Transverse colon (tissue), 3 donors: ENCODE measurements around the gene MYH1.

Experiments
- EP300 ChIP-seq: sonication (generic); formaldehyde crosslinking; IDR thresholded peaks from one replicate; pipeline ENCODE4 v1.6.1; 2017; ENCODE audit warnings: antibody characterized with exemption, low read depth
- POLR2A ChIP-seq: fragments of 450-650 bp; IDR thresholded peaks from one replicate; pipeline ENCODE4 v1.6.1; 2016; ENCODE audit warnings: antibody characterized with exemption, mild to moderate bottlenecking, moderate library complexity
- TF ChIP-seq, protein P1 (sequence below), 5 experiments: fragments of 200-600 bp in 3 of 5; fragments of 450-650 bp in 2 of 5; sonication (generic) in 3 of 5; IDR thresholded peaks; 1 replicate in 2 of 5; 2 replicates in 3 of 5; pipeline ENCODE4 v1.5.1; 2016 to 2017; ENCODE audit warnings: antibody characterized with exemption in 5 of 5, inconsistent platforms in 3 of 5, mild to moderate bottlenecking in 2 of 5, moderate library complexity in 1 of 5

- TF ChIP-seq, protein P1, sequence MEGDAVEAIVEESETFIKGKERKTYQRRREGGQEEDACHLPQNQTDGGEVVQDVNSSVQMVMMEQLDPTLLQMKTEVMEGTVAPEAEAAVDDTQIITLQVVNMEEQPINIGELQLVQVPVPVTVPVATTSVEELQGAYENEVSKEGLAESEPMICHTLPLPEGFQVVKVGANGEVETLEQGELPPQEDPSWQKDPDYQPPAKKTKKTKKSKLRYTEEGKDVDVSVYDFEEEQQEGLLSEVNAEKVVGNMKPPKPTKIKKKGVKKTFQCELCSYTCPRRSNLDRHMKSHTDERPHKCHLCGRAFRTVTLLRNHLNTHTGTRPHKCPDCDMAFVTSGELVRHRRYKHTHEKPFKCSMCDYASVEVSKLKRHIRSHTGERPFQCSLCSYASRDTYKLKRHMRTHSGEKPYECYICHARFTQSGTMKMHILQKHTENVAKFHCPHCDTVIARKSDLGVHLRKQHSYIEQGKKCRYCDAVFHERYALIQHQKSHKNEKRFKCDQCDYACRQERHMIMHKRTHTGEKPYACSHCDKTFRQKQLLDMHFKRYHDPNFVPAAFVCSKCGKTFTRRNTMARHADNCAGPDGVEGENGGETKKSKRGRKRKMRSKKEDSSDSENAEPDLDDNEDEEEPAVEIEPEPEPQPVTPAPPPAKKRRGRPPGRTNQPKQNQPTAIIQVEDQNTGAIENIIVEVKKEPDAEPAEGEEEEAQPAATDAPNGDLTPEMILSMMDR (IDR thresholded peaks at IDR 0.05): no peak
- TF ChIP-seq POLR2A (no peak), EP300 (no peak)
Measured at GRCh38 chr17:10471858-10472257, 46.5 kb downstream of the MYH1 start.
